GM12872 (cell line): ENCODE results near the gene KCNA1.

ENCODE experiments used
- TF ChIP-seq, protein P1 (sequence below): IDR thresholded peaks from 3 replicates; pipeline ENCODE4 v1.5.1; 2011; ENCODE audit warnings: low read depth, mild to moderate bottlenecking, low read length, moderate library complexity; ENCODE audit not compliant: insufficient read depth

KCNA1 gene

DNA sequence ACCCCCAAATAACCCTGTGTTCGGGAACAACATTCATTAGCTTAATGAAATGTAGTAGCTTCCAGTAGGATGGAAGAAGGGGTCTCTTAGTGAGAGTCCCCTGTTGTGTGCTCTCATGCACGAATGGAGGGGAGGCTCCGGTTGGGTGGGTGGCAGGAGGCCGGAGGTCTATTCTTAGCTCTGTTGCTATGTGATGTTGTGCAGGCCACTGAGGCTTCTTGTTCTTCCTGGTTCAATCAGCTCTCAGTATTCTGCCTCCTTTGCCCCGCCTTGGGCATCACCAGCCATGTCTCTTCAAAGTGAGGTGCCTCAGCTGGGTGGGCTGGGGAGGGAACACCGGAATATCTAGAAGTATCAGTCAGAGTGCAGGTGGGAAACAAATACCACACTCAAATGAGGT, 50.8 kb downstream of the KCNA1 start:
- TF ChIP-seq, protein P1, sequence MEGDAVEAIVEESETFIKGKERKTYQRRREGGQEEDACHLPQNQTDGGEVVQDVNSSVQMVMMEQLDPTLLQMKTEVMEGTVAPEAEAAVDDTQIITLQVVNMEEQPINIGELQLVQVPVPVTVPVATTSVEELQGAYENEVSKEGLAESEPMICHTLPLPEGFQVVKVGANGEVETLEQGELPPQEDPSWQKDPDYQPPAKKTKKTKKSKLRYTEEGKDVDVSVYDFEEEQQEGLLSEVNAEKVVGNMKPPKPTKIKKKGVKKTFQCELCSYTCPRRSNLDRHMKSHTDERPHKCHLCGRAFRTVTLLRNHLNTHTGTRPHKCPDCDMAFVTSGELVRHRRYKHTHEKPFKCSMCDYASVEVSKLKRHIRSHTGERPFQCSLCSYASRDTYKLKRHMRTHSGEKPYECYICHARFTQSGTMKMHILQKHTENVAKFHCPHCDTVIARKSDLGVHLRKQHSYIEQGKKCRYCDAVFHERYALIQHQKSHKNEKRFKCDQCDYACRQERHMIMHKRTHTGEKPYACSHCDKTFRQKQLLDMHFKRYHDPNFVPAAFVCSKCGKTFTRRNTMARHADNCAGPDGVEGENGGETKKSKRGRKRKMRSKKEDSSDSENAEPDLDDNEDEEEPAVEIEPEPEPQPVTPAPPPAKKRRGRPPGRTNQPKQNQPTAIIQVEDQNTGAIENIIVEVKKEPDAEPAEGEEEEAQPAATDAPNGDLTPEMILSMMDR = no peak

GRCh38 chr12:4961311-4961710, 51.6 kb downstream of the KCNA1 start:
- TF ChIP-seq, protein P1 = no peak

DNA sequence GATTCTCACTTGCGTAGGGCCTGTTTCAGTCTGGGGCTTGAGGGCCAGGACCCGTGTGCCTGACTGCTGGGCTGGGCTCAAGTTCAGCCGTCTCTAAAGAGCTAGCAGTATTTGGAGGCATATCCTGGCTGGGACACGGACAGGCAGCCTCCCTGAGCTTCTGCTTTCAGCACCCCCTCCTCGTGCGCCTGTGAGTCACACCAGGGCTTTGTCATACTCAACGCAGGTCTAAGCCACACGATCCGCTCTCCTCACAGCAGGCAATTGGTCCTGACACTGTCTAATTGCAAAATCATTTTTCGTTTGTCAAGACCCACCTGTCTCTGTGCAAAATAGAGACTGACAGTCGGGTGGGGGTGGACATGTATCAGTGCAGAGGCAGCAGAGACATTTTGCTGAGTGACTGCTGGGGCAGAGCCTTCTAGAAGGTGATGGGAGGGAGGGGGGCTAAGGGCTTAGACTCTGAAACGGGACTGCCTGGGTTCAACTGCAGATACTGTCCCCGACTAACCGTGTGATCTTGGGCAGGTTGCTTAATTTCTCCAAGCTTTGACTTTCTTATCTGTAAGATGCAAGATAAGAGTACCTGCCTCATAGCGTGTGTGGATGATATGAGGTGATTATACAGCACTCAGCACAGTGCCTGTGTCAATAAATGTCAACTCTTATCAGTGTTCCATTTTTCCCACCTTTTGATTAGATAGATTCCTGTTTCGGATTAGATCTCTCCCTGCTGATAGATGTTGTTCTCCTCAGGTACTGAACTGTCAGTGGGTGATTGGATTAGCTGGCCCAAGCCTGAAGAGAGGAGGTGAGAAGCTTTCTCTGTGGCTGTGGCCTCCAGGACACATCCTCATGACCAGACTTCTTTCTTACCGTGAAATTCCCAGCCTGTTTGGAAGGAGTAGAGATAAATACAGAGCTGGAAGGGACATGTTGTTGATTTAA, 53.1 kb downstream of the KCNA1 start:
- TF ChIP-seq, protein P1 = no peak
